Upper lobe of left lung (tissue), 4 donors: ENCODE results near the gene MORN1.

Experiments
- EP300 ChIP-seq, 4 donors: sonication (generic); formaldehyde crosslinking; IDR thresholded peaks; one replicate each; pipeline ENCODE4 v1.5.1; 2017; ENCODE audit warnings: antibody characterized with exemption in 4 of 4, control low read depth in 2 of 4
- POLR2A ChIP-seq, 4 donors: fragments of 450-650 bp; IDR thresholded peaks; one replicate each; pipeline ENCODE4 v1.5.1; 2016 to 2017; ENCODE audit warnings: antibody characterized with exemption in 4 of 4, mild to moderate bottlenecking in 2 of 4
- POLR2AphosphoS5 ChIP-seq, 2 donors: sonication (generic); formaldehyde crosslinking; IDR thresholded peaks; one replicate each; pipeline ENCODE4 v1.5.1; 2017; ENCODE audit warnings: antibody characterized with exemption in 2 of 2
- TF ChIP-seq, protein P1 (sequence below), 6 experiments: fragments of 450-650 bp in 4 of 6; fragments of 200-600 bp in 2 of 6; sonication (generic) in 2 of 6; IDR thresholded peaks; one replicate each; pipeline ENCODE4 v1.5.1; 2016 to 2019; ENCODE audit warnings: antibody characterized with exemption in 6 of 6

DNA sequence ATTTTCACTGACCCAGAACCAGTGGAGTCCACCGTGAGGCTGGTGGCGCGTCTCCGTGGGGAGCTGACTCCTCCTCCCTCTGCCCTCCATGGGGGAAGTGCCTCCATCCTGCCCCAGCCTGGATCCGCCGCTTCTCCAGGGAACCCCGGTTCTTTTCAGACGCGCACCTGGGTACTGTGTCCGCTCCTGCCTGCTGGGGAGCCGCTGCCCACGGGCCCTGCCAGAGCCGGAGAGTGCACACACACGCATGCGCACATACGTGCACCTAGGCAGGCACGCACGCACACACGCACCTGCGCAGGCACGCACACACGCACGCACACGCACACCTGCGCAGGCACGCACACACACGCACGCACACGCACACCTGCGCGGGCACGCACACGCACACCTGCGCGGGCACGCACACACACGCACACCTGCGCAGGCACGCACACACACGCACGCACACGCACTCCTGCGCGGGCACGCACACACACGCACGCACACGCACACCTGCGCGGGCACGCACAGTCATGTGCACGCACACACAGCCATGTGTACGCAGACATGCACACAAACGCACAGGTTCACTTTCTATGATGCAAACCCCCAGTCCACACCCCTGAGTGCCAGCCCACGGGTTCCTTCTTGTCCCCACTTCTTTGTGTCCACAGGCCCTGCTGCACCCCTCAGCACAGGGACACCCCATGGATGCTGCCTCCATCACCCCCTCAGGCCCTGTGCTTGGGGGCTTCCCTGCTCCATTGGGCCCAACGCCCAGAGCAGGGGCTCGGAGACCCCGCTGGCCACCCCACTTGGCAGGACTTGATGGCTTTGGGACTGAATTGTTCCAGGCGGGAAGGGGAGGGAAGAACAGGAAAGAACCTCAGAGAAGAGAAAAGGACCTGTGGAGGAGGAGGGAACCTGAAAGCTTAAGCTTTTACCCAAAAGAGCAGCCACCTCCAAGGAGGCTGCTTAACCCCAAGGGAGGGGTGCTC lies 42.7 kb downstream of the MORN1 start:
- TF ChIP-seq, protein P1, sequence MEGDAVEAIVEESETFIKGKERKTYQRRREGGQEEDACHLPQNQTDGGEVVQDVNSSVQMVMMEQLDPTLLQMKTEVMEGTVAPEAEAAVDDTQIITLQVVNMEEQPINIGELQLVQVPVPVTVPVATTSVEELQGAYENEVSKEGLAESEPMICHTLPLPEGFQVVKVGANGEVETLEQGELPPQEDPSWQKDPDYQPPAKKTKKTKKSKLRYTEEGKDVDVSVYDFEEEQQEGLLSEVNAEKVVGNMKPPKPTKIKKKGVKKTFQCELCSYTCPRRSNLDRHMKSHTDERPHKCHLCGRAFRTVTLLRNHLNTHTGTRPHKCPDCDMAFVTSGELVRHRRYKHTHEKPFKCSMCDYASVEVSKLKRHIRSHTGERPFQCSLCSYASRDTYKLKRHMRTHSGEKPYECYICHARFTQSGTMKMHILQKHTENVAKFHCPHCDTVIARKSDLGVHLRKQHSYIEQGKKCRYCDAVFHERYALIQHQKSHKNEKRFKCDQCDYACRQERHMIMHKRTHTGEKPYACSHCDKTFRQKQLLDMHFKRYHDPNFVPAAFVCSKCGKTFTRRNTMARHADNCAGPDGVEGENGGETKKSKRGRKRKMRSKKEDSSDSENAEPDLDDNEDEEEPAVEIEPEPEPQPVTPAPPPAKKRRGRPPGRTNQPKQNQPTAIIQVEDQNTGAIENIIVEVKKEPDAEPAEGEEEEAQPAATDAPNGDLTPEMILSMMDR (IDR thresholded peaks at IDR 0.05) = no peak
- TF ChIP-seq EP300 (IDR thresholded peaks at IDR 0.05) = no peak
- no peak for TF ChIP-seq POLR2A (IDR thresholded peaks at IDR 0.05)
- no peak for TF ChIP-seq POLR2AphosphoS5 (IDR thresholded peaks at IDR 0.05)
